Measurements from ENCODE around the gene TMED8.

DNA sequence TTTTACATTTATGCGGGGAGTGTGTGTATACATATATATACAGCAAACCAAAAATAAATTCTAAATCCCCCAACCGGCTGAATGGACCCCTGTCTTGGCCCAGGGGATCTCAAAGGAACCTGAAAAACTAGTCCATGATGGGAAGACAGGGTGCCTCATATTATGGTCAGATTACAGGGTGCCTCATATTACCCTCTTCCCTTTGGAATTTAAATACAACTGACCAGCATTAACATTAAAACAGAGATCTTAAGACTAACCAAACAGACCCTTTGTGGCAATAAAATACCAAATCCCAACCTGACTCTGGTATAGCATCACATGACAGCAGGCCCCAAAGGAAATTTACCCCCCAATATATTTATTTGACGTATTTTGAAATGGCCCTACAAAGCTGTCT lies 39.0 kb downstream of the TMED8 start:
- TF ChIP-seq, protein P1, sequence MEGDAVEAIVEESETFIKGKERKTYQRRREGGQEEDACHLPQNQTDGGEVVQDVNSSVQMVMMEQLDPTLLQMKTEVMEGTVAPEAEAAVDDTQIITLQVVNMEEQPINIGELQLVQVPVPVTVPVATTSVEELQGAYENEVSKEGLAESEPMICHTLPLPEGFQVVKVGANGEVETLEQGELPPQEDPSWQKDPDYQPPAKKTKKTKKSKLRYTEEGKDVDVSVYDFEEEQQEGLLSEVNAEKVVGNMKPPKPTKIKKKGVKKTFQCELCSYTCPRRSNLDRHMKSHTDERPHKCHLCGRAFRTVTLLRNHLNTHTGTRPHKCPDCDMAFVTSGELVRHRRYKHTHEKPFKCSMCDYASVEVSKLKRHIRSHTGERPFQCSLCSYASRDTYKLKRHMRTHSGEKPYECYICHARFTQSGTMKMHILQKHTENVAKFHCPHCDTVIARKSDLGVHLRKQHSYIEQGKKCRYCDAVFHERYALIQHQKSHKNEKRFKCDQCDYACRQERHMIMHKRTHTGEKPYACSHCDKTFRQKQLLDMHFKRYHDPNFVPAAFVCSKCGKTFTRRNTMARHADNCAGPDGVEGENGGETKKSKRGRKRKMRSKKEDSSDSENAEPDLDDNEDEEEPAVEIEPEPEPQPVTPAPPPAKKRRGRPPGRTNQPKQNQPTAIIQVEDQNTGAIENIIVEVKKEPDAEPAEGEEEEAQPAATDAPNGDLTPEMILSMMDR (IDR thresholded peaks at IDR 0.05) = no peak
- TF ChIP-seq POLR2A (IDR thresholded peaks at IDR 0.05) = no peak

Measured in adrenal gland (tissue), 5 donors.